Suppressor macrophage treated with lipopolysaccharide for 1 hour (primary cell): ENCODE data around the gene FBH1.
A peak's percentile ranks its signal among the peaks of the same experiment; 100 is the strongest.
"Not testable (repeated sequence)": the region's sequence is repeated elsewhere in the genome, so short reads cannot be mapped to it uniquely, and the experiment has no call there.

Experiments
- DNase-seq, 3 donors: peaks; one replicate each; pipeline ENCODE4 v3.0.0-alpha.2; 2020 to 2022

FBH1 gene

GRCh38 chr10:5889624-5890451 lies at the start of gene FBH1, which contains the start of gene ANKRD16:
TSS of gene FBH1 (plus strand) at chr10:5890243. CDS start at chr10:5890346, 103 bp downstream.
TSS of gene ANKRD16 (minus strand) at chr10:5889893. CDS start at chr10:5889354, 539 bp downstream.
- DNase-seq = peak; percentile 99 to 100 (median 100)

GRCh38 chr10:5840314-5841307 lies 49.4 kb upstream of the FBH1 start:
- peak; percentile 29 to 57 (median 47) for DNase-seq

- DNase-seq = no peak
These were observed 48.1 kb upstream of the FBH1 start for GRCh38 chr10:5841965-5842364.

- DNase-seq = no peak
These were observed 46.2 kb upstream of the FBH1 start for GRCh38 chr10:5843686-5844344.

- no peak for DNase-seq
These were observed 45.5 kb upstream of the FBH1 start for GRCh38 chr10:5844345-5845055.

- DNase-seq = peak; percentile 46 to 49 (median 47)
These were observed 43.4 kb upstream of the FBH1 start for GRCh38 chr10:5846667-5847066.

GRCh38 chr10:5854131-5854475 lies 35.9 kb upstream of the FBH1 start:
- peak in 1 of 3 donors; percentile 43 for DNase-seq

GRCh38 chr10:5855979-5856700 lies 33.9 kb upstream of the FBH1 start:
- no peak for DNase-seq

- no peak for DNase-seq
These were observed 33.4 kb upstream of the FBH1 start for GRCh38 chr10:5856701-5857004.

GRCh38 chr10:5858811-5859210 lies 31.2 kb upstream of the FBH1 start:
- DNase-seq = no peak

GRCh38 chr10:5860066-5860465 lies 30.0 kb upstream of the FBH1 start:
- DNase-seq = peak; percentile 27 to 45 (median 35)

GRCh38 chr10:5862360-5862961 lies 27.6 kb upstream of the FBH1 start:
- DNase-seq = peak; percentile 48 to 77 (median 71)

- not testable (repeated sequence) for DNase-seq
These were observed 26.9 kb upstream of the FBH1 start for GRCh38 chr10:5862981-5863685.

- DNase-seq = peak; percentile 59 to 71 (median 66)
These were observed 23.5 kb upstream of the FBH1 start for GRCh38 chr10:5866451-5867081.

GRCh38 chr10:5867091-5867615 lies 22.9 kb upstream of the FBH1 start:
- peak in 2 of 3 donors; percentile 31 for DNase-seq

GRCh38 chr10:5868383-5868782 lies 21.7 kb upstream of the FBH1 start:
- DNase-seq = not testable (repeated sequence)

- DNase-seq = no peak
These were observed 20.9 kb upstream of the FBH1 start for GRCh38 chr10:5869156-5869555.

- DNase-seq = no peak
These were observed 18.4 kb upstream of the FBH1 start for GRCh38 chr10:5871596-5871995.

- DNase-seq = peak; percentile 79 to 89 (median 80)
These were observed 16.5 kb upstream of the FBH1 start for GRCh38 chr10:5873515-5873995.
